Activated CD4-positive, alpha-beta T cell treated with anti-CD3 and anti-CD28 coated beads for 24 hours (primary cell): Measurements from ENCODE around the gene ITM2A.

Experiments used
- DNase-seq, 2 donors: peaks; one replicate each; pipeline ENCODE4 v3.0.0-alpha.2; 2020; ENCODE audit warnings: low read depth in 2 of 2

ITM2A gene

GRCh38 chrX:79366873-79367749 is at the start of gene ITM2A:
Gene ITM2A (minus strand): TSS chrX:79367334. CDS start chrX:79367215, 119 bp downstream.
- peak; percentile 30 to 38 for DNase-seq

- no peak for DNase-seq
Measured at GRCh38 chrX:79415056-79415455, 47.9 kb upstream of the ITM2A start.

- DNase-seq, result no peak
Measured at GRCh38 chrX:79413963-79414362, 46.8 kb upstream of the ITM2A start.

GRCh38 chrX:79412972-79413371 is 45.8 kb upstream of the ITM2A start:
- DNase-seq, result no peak

GRCh38 chrX:79412166-79412565 is 45.0 kb upstream of the ITM2A start:
- no peak for DNase-seq

GRCh38 chrX:79409657-79410056 is 42.5 kb upstream of the ITM2A start:
- DNase-seq, result no peak

GRCh38 chrX:79408623-79409322 is 41.6 kb upstream of the ITM2A start:
- DNase-seq, result no peak

GRCh38 chrX:79400623-79401022 is 33.5 kb upstream of the ITM2A start:
- no peak for DNase-seq

- no peak for DNase-seq
Measured at GRCh38 chrX:79375340-79375739, 8.2 kb upstream of the ITM2A start.

GRCh38 chrX:79371640-79372039 is 4.5 kb upstream of the ITM2A start:
- no peak for DNase-seq

GRCh38 chrX:79371101-79371500 is 4.0 kb upstream of the ITM2A start:
- no peak for DNase-seq

- no peak for DNase-seq
Measured at GRCh38 chrX:79369871-79370270, 2.7 kb upstream of the ITM2A start.

GRCh38 chrX:79368441-79368840 is 1.3 kb upstream of the ITM2A start:
- no peak for DNase-seq

GRCh38 chrX:79367907-79368306 is 773 bp upstream of the ITM2A start:
- no peak for DNase-seq

GRCh38 chrX:79366556-79366872 is 620 bp downstream of the ITM2A start:
- DNase-seq, result no peak

GRCh38 chrX:79365591-79365990 is 1.5 kb downstream of the ITM2A start:
- no peak for DNase-seq

GRCh38 chrX:79364306-79364705 is 2.8 kb downstream of the ITM2A start:
- DNase-seq, result no peak

- DNase-seq, result no peak
Measured at GRCh38 chrX:79361192-79361870, 5.8 kb downstream of the ITM2A start.

- DNase-seq, result no peak
Measured at GRCh38 chrX:79336869-79337815, 30.0 kb downstream of the ITM2A start.

GRCh38 chrX:79330022-79330421 is 37.1 kb downstream of the ITM2A start:
- no peak for DNase-seq

- DNase-seq, result no peak
Measured at GRCh38 chrX:79325263-79325958, 41.7 kb downstream of the ITM2A start.
